IMR-90 (cell line): ENCODE data around the gene CNNM2. TPM values are rescaled to one million over a fixed set of nuclear protein-coding genes. Genes with fewer than 3 reads are reported as not detected.

ENCODE experiments used
- ATAC-seq: fragments of 200-7000 bp; cut with Tn5 transposase; 2 replicates; pipeline ENCODE4 v1.9.1; 2020; ENCODE audit warnings: low read depth, mild to moderate bottlenecking, moderate library complexity
- BruUV-seq: library from RNA; stranded (reverse); fragments of 400-500 nt; replicated peaks from 2 replicates; lab custom pipeline; 2021; lab: Mats Ljungman, UMichigan
- CTCF ChIA-PET: fragments of 300-600 bp; formaldehyde crosslinking; extraction: SDS; loops from one replicate; lab custom pipeline; 2021; ENCODE audit warnings: antibody characterized with exemption; lab: Yijun Ruan, JAX
- POLR2A ChIA-PET: fragments of 300-600 bp; sonication (Branson Sonifier 250); formaldehyde crosslinking; loops from one replicate; lab custom pipeline; 2022; ENCODE audit warnings: antibody characterized with exemption; ENCODE audit not compliant: unreplicated experiment; lab: Charles Lee
- DNase-seq: peaks from one replicate; pipeline ENCODE4 v3.0.0; 2013
- H2AFZ ChIP-seq: replicated peaks from 2 replicates; pipeline ENCODE3; 2013; ENCODE audit warnings: low read length, mild to moderate bottlenecking; ENCODE audit not compliant: poor library complexity
- H2AK5ac ChIP-seq: 2 replicates; pipeline ENCODE4 v1.6.1; 2013; ENCODE audit warnings: low read depth, low read length, inconsistent platforms
- H2AK9ac ChIP-seq: replicated peaks from 2 replicates; pipeline ENCODE3; 2013; ENCODE audit warnings: mild to moderate bottlenecking, low read depth, low read length, moderate library complexity; ENCODE audit not compliant: poor library complexity
- H2BK120ac ChIP-seq: 2 replicates; pipeline ENCODE4 v1.6.1; 2013; ENCODE audit warnings: low read depth, low read length, inconsistent platforms
- H2BK15ac ChIP-seq: 3 replicates; pipeline ENCODE4 v1.6.1; 2013; ENCODE audit warnings: low read depth, low read length, inconsistent platforms
- H2BK20ac ChIP-seq: 2 replicates; pipeline ENCODE4 v1.6.1; 2013; ENCODE audit warnings: low read depth, mild to moderate bottlenecking, inconsistent platforms, low read length, moderate library complexity
- H2BK5ac ChIP-seq: 2 replicates; pipeline ENCODE4 v1.6.1; 2013; ENCODE audit warnings: mild to moderate bottlenecking, low read depth, low read length, inconsistent platforms; ENCODE audit not compliant: poor library complexity, severe bottlenecking
- H3K14ac ChIP-seq: replicated peaks from 2 replicates; pipeline ENCODE4 v1.6.1; 2013; ENCODE audit warnings: low read depth, low read length, inconsistent platforms
- H3K18ac ChIP-seq: 2 replicates; pipeline ENCODE4 v1.6.1; 2013; ENCODE audit warnings: low read depth, low read length, control low read depth
- H3K23ac ChIP-seq: 2 replicates; pipeline ENCODE4 v1.6.1; 2013; ENCODE audit warnings: low read depth, low read length, inconsistent platforms
- H3K27ac ChIP-seq: 2 replicates; pipeline ENCODE4 v1.5.1; 2013; ENCODE audit warnings: mild to moderate bottlenecking, control low read depth, low read length; ENCODE audit not compliant: insufficient read depth
- H3K27me3 ChIP-seq: 2 replicates; pipeline ENCODE4 v1.6.1; 2013; ENCODE audit warnings: low read length; ENCODE audit not compliant: control insufficient read depth, insufficient read depth
- H3K36me3 ChIP-seq: 2 replicates; pipeline ENCODE4 v1.6.1; 2013; ENCODE audit warnings: low read length, mixed read lengths; ENCODE audit not compliant: control insufficient read depth, insufficient read depth
- H3K4ac ChIP-seq: 2 replicates; pipeline ENCODE4 v1.6.1; 2013; ENCODE audit warnings: low read depth, low read length, inconsistent platforms
- H3K4me1 ChIP-seq: 2 replicates; pipeline ENCODE4 v1.6.1; 2013; ENCODE audit warnings: low read length, mixed read lengths; ENCODE audit not compliant: control insufficient read depth, insufficient read depth
- H3K4me2 ChIP-seq: 2 replicates; pipeline ENCODE4 v1.6.1; 2013; ENCODE audit warnings: low read depth, mild to moderate bottlenecking, control low read depth, low read length, moderate library complexity
- H3K4me3 ChIP-seq: 2 replicates; pipeline ENCODE4 v1.5.1; 2013; ENCODE audit warnings: low read depth, mild to moderate bottlenecking, control low read depth, low read length, moderate library complexity; ENCODE audit not compliant: insufficient read depth
- H3K56ac ChIP-seq: 2 replicates; pipeline ENCODE4 v1.6.1; 2013; ENCODE audit warnings: low read length, inconsistent platforms; ENCODE audit not compliant: insufficient read depth; ENCODE audit errors: extremely low read depth
- H3K79me1 ChIP-seq, 2 experiments: 2 replicates each; pipeline ENCODE4 v1.6.1; 2013; ENCODE audit warnings: low read length in 2 of 2, inconsistent platforms in 1 of 2, low read depth in 1 of 2
- H3K9ac ChIP-seq: 2 replicates; pipeline ENCODE4 v1.6.1; 2013; ENCODE audit warnings: low read depth, low read length, control low read depth
- H3K9me1 ChIP-seq: 2 replicates; pipeline ENCODE4 v1.6.1; 2013; ENCODE audit warnings: low read length, inconsistent platforms; ENCODE audit not compliant: insufficient read depth
- H3K9me3 ChIP-seq: 2 replicates; pipeline ENCODE4 v1.6.1; 2013; ENCODE audit warnings: low read length; ENCODE audit not compliant: control insufficient read depth, insufficient read depth
- H4K20me1 ChIP-seq: 2 replicates; pipeline ENCODE4 v1.6.1; 2013; ENCODE audit warnings: low read length, inconsistent platforms; ENCODE audit not compliant: insufficient read depth
- H4K5ac ChIP-seq: 2 replicates; pipeline ENCODE4 v1.6.1; 2013; ENCODE audit warnings: mild to moderate bottlenecking, low read depth, low read length, control low read depth
- H4K8ac ChIP-seq, 2 experiments: 2 replicates each; pipeline ENCODE4 v1.6.1; 2013; ENCODE audit warnings: low read depth in 2 of 2, low read length in 2 of 2, control low read depth in 1 of 2, inconsistent platforms in 1 of 2
- H4K91ac ChIP-seq: 2 replicates; pipeline ENCODE4 v1.6.1; 2013; ENCODE audit warnings: low read depth, low read length, inconsistent platforms; ENCODE audit not compliant: insufficient read depth
- BHLHE40 ChIP-seq: fragments of 150-350 bp; IDR thresholded peaks from 2 replicates; pipeline ENCODE4 v1.6.1; 2016; ENCODE audit warnings: mild to moderate bottlenecking, low read depth, low read length
- CEBPB ChIP-seq: IDR thresholded peaks from 2 replicates; pipeline ENCODE4 v1.6.1; 2012; ENCODE audit warnings: low read depth, low read length, improper control_type of control experiment
- FOS ChIP-seq: fragments of 150-350 bp; IDR thresholded peaks from 2 replicates; pipeline ENCODE4 v1.6.1; 2016; ENCODE audit warnings: low read depth, low read length
- MAZ ChIP-seq: IDR thresholded peaks from 2 replicates; pipeline ENCODE4 v1.6.1; 2012; ENCODE audit warnings: low read depth, mild to moderate bottlenecking, low read length, improper control_type of control experiment, moderate library complexity, borderline replicate concordance
- NFE2L2 ChIP-seq: fragments of 150-350 bp; IDR thresholded peaks from 2 replicates; pipeline ENCODE4 v1.6.1; 2016; ENCODE audit warnings: low read depth, mild to moderate bottlenecking, low read length
- POLR2A ChIP-seq: IDR thresholded peaks from 2 replicates; pipeline ENCODE4 v1.6.1; 2012; ENCODE audit warnings: mild to moderate bottlenecking, low read depth, low read length
- RAD21 ChIP-seq: IDR thresholded peaks from 2 replicates; pipeline ENCODE4 v1.6.1; 2012; ENCODE audit warnings: low read length, improper control_type of control experiment
- RCOR1 ChIP-seq: IDR thresholded peaks from 2 replicates; pipeline ENCODE4 v1.6.1; 2012; ENCODE audit warnings: mild to moderate bottlenecking, low read length, improper control_type of control experiment; ENCODE audit not compliant: insufficient replicate concordance
- RFX5 ChIP-seq: IDR thresholded peaks from 2 replicates; pipeline ENCODE4 v1.8.0; 2012; ENCODE audit warnings: low read depth, mild to moderate bottlenecking, low read length, moderate library complexity
- WGBS, 2 experiments: methylation state at CpG; one replicate each; pipeline versions ENCODE4 v1.1.5 to v1.1.7; 2013; ENCODE audit warnings: missing lambda C conversion rate in 2 of 2; ENCODE audit not compliant: insufficient read length in 1 of 2; ENCODE audit errors: extremely low coverage in 2 of 2; 5-methylcytosine and 5-hydroxymethylcytosine counted together
- dilution Hi-C: fragments of 300-500 bp; cut with HindIII; formaldehyde crosslinking; loops from one replicate; pipeline ENCODE4 v1.14.3; 2018; ENCODE audit warnings: low sequenced_read_pairs; ENCODE audit not compliant: unreplicated experiment
- in situ Hi-C: fragments of 300-500 bp; cut with MboI; formaldehyde crosslinking; loops from 3 replicates; pipeline ENCODE4 v1.14.3; 2019; ENCODE audit warnings: low sequenced_read_pairs, inconsistent platforms, mixed read lengths
- intact Hi-C: fragments of 100-400 bp; cut with micrococcal nuclease; formaldehyde crosslinking; loops from 2 replicates; pipeline ENCODE4 v1.10.0; 2022
- polyA plus RNA-seq, 3 experiments: library from polyadenylated mRNA; depleted of rRNA; stranded (reverse); fragments of >200 nt; gene quantifications; 2 replicates each; pipeline ENCODE4 v1.2.3, GENCODE V29; 2012; ENCODE audit warnings: low replicate concordance in 1 of 3
- total RNA-seq: library from RNA; depleted of rRNA; stranded (reverse); fragments of >200 nt; gene quantifications from 2 replicates; pipeline ENCODE4 v1.2.3, GENCODE V29; 2012
- TF ChIP-seq, protein P1 (sequence below): fragments of 150-350 bp; IDR thresholded peaks from 2 replicates; pipeline ENCODE4 v1.6.1; 2016; ENCODE audit warnings: low read depth, mild to moderate bottlenecking, low read length, moderate library complexity, borderline replicate concordance
- TF ChIP-seq, protein P2 (sequence below): conservative IDR thresholded peaks from 2 replicates; pipeline ENCODE4 v1.5.1; 2012; ENCODE audit warnings: mild to moderate bottlenecking, low read depth, low read length, improper control_type of control experiment

CNNM2 gene
- total and polyA plus RNA-seq, 2 of the 4 experiments (the other 2 are of a cell fraction) = 4.7 to 5.6 TPM

DNA sequence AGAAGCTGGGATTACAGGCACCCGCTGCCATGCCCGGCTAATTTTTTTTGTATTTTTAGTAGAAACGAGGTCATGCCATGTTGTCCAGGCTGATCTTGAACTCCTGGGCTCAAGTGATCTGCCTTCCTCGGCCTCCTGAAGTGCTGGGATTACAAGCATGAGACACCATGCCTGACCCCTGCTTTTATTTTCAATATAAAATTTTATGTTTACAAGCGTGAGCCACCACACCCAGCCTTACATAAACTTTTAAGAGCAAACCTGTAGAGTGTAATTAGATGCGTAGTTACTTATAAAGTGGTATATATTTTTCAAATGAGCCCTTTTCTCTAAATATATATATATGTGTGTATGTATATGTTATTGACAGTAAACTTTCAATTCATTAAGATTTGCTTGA is 8.7 kb downstream of the CNNM2 start:
- no peaks in the 10 kb centered on the region for H3K27me3 ChIP-seq
- TF ChIP-seq RAD21 (no peak), BHLHE40 (no peak), NFE2L2 (no peak), MAZ (no peak), RFX5 (no peak), RCOR1 (no peak), FOS (no peak), POLR2A (no peak), CEBPB (no peak)
- TF ChIP-seq, protein P1, sequence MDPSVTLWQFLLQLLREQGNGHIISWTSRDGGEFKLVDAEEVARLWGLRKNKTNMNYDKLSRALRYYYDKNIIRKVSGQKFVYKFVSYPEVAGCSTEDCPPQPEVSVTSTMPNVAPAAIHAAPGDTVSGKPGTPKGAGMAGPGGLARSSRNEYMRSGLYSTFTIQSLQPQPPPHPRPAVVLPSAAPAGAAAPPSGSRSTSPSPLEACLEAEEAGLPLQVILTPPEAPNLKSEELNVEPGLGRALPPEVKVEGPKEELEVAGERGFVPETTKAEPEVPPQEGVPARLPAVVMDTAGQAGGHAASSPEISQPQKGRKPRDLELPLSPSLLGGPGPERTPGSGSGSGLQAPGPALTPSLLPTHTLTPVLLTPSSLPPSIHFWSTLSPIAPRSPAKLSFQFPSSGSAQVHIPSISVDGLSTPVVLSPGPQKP = no peak
- TF ChIP-seq, protein P2, sequence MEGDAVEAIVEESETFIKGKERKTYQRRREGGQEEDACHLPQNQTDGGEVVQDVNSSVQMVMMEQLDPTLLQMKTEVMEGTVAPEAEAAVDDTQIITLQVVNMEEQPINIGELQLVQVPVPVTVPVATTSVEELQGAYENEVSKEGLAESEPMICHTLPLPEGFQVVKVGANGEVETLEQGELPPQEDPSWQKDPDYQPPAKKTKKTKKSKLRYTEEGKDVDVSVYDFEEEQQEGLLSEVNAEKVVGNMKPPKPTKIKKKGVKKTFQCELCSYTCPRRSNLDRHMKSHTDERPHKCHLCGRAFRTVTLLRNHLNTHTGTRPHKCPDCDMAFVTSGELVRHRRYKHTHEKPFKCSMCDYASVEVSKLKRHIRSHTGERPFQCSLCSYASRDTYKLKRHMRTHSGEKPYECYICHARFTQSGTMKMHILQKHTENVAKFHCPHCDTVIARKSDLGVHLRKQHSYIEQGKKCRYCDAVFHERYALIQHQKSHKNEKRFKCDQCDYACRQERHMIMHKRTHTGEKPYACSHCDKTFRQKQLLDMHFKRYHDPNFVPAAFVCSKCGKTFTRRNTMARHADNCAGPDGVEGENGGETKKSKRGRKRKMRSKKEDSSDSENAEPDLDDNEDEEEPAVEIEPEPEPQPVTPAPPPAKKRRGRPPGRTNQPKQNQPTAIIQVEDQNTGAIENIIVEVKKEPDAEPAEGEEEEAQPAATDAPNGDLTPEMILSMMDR = no peak
- POLR2A ChIA-PET = interaction anchor here (0.6 kb wide), 1 partner anchor 17 kb away, joined by 3 read pairs; no protein-coding TSS in a partner anchor
- H4K20me1 ChIP-seq = peaks cover 20% of the 10 kb centered on the region; the same call in 1 of the 2 replicates
- dilution Hi-C loops = no loop called here
- CTCF ChIA-PET = no interaction called here
- no peak overlapping the region for H2AK5ac ChIP-seq
- H3K4me3 ChIP-seq = no peak overlapping the region
- H3K9me3 ChIP-seq = peaks cover 3% of the 10 kb centered on the region
- no peak overlapping the region for H3K4me2 ChIP-seq
- H4K8ac ChIP-seq = no peak overlapping the region
- no peak overlapping the region for H2BK5ac ChIP-seq
- H3K23ac ChIP-seq = no peak overlapping the region
- H3K56ac ChIP-seq = no peak overlapping the region
- no peak overlapping the region for H2BK20ac ChIP-seq
- no peak overlapping the region for H2BK120ac ChIP-seq
- WGBS, 2 experiments = no CpG with 5 or more reads among the region's 6 CpGs
- no peak overlapping the region for H3K9ac ChIP-seq
- H3K9me1 ChIP-seq = peaks cover 6% of the 10 kb centered on the region
- intact Hi-C loops = no loop called here
- peaks cover 6% of the 10 kb centered on the region; the same call in 1 of the 2 replicates for H3K4me1 ChIP-seq
- no peak overlapping the region for H3K14ac ChIP-seq
- no peak overlapping the region for H3K18ac ChIP-seq
- H4K5ac ChIP-seq = no peak overlapping the region
- no peak for ATAC-seq
- H3K4ac ChIP-seq = no peak overlapping the region
- in situ Hi-C loops = no loop called here
- no peak overlapping the region for H4K91ac ChIP-seq
- no peak overlapping the region for H2AFZ ChIP-seq
- H2BK15ac ChIP-seq = no peak overlapping the region
- H3K36me3 ChIP-seq = peaks cover 9% of the 10 kb centered on the region
- no peak overlapping the region for H2AK9ac ChIP-seq
- no peak overlapping the region for H3K27ac ChIP-seq
- H3K79me1 ChIP-seq = peaks cover 9 to 68% of the 10 kb centered on the region in 2 experiments
- DNase-seq = no peak
- no TSS peak for BruUV-seq
